Small intestine (tissue), 7 donors: ENCODE results near the gene PRKCQ. TPM values are rescaled to one million over a fixed set of nuclear protein-coding genes. Genes with fewer than 3 reads are reported as not detected.
A peak's percentile ranks its signal among the peaks of the same experiment; 100 is the strongest.

Source experiments
- DNase-seq, 2 donors: peaks; one replicate each; pipeline versions ENCODE4 v3.0.0 to v3.0.0-alpha.2; 2013
- FAIRE-seq: peaks from 2 replicates; lab custom pipeline; 2012; peaks lifted over from hg19 to GRCh38; lab: Jason Lieb, UNC
- H3K27ac ChIP-seq, 3 donors: one replicate each; pipeline ENCODE4 v1.5.1; 2013; ENCODE audit warnings: low read length in 2 of 3, mild to moderate bottlenecking in 2 of 3, control low read depth in 1 of 3, inconsistent platforms in 1 of 3, low read depth in 1 of 3, moderate library complexity in 1 of 3
- H3K27me3 ChIP-seq, 3 donors: one replicate each; pipeline ENCODE4 v1.6.1; 2013; ENCODE audit warnings: low read length in 3 of 3, inconsistent platforms in 1 of 3; ENCODE audit not compliant: control insufficient read depth in 3 of 3, insufficient read depth in 3 of 3
- H3K36me3 ChIP-seq, 3 donors: one replicate each; pipeline ENCODE4 v1.6.1; 2013; ENCODE audit warnings: low read length in 3 of 3, inconsistent platforms in 1 of 3, low read depth in 1 of 3, mild to moderate bottlenecking in 1 of 3, moderate library complexity in 1 of 3; ENCODE audit not compliant: control insufficient read depth in 3 of 3, insufficient read depth in 2 of 3
- H3K4me1 ChIP-seq, 3 donors: one replicate each; pipeline ENCODE4 v1.6.1; 2013; ENCODE audit warnings: low read length in 2 of 3, inconsistent platforms in 1 of 3, low read depth in 1 of 3, mild to moderate bottlenecking in 1 of 3, moderate library complexity in 1 of 3; ENCODE audit not compliant: control insufficient read depth in 3 of 3, insufficient read depth in 2 of 3
- H3K4me3 ChIP-seq, 3 donors: one replicate each; pipeline ENCODE4 v1.5.1; 2013; ENCODE audit warnings: low read length in 3 of 3, control low read depth in 1 of 3, inconsistent platforms in 1 of 3, low read depth in 1 of 3, mild to moderate bottlenecking in 1 of 3, moderate library complexity in 1 of 3
- H3K9me3 ChIP-seq, 2 donors: one replicate each; pipeline ENCODE4 v1.6.1; 2013; ENCODE audit warnings: low read depth in 1 of 2, low read length in 1 of 2; ENCODE audit not compliant: control insufficient read depth in 2 of 2, insufficient read depth in 1 of 2
- WGBS, 3 donors: extraction: QIAGEN DNeasy Blood & Tissue Kit; methylation state at CpG; one replicate each; pipeline ENCODE4 v1.1.7; 2013; 5-methylcytosine and 5-hydroxymethylcytosine counted together
- polyA plus RNA-seq, 4 donors: library from polyadenylated mRNA; stranded (reverse) in 3 of 4; unstranded in 1 of 4; fragments of 200-250 nt in 3 of 4; fragments of 120-200 nt in 1 of 4; gene quantifications; one replicate each; pipeline versions ENCODE4 v1.2.1 to v1.2.3, GENCODE V29; 2013
- donor health status: healthy with polysubstance abuse.
- donor health status: control.
- donor health status: control.
- donor health status: Bipolar disorder and iron deficiency.
- donor health status: healthy.

Gene PRKCQ
- polyA plus RNA-seq, 4 donors, result 0.91 to 3.4 (median 1.3) TPM

GRCh38 chr10:6416892-6417512, 163.1 kb downstream of the PRKCQ start:
- Histone ChIP-seq H3K27me3 (no peaks in the 10 kb centered on the region), H3K9me3 (no peaks in the 10 kb centered on the region), H3K4me1 (no peaks in the 10 kb centered on the region), H3K4me3 (no peak overlapping the region), H3K36me3 (no peaks in the 10 kb centered on the region), H3K27ac (no peak overlapping the region)
- FAIRE-seq (no peak), DNase-seq (peak; percentile 45 to 62)
- 55 to 63% (median 60%) methylated on average over 3 of the region's 3 CpGs for WGBS, 3 donors

GRCh38 chr10:6411436-6411835, 168.6 kb downstream of the PRKCQ start:
- DNase-seq (no peak), FAIRE-seq (no peak)
- H3K36me3 ChIP-seq, result no peaks in the 10 kb centered on the region
- H3K27me3 ChIP-seq, result no peaks in the 10 kb centered on the region
- H3K27ac ChIP-seq, result no peak overlapping the region
- H3K4me1 ChIP-seq, result no peaks in the 10 kb centered on the region
- no peaks in the 10 kb centered on the region for H3K9me3 ChIP-seq
- no peak overlapping the region for H3K4me3 ChIP-seq
- WGBS, 3 donors, result 81 to 95% (median 90%) methylated on average over 3 of the region's 3 CpGs

GRCh38 chr10:6410830-6411229, 169.2 kb downstream of the PRKCQ start:
- no peaks in the 10 kb centered on the region for H3K36me3 ChIP-seq
- H3K27ac ChIP-seq, result peak overlapping the region in 1 of 3 donors; percentile 47
- H3K4me1 ChIP-seq, result no peaks in the 10 kb centered on the region
- FAIRE-seq (no peak), DNase-seq (no peak)
- 84 to 90% (median 88%) methylated on average over 15 of the region's 15 CpGs for WGBS, 3 donors
- no peaks in the 10 kb centered on the region for H3K9me3 ChIP-seq
- peaks cover 0 to under 1% (median 0%) of the 10 kb centered on the region in 3 donors for H3K27me3 ChIP-seq
- H3K4me3 ChIP-seq, result no peak overlapping the region

DNA sequence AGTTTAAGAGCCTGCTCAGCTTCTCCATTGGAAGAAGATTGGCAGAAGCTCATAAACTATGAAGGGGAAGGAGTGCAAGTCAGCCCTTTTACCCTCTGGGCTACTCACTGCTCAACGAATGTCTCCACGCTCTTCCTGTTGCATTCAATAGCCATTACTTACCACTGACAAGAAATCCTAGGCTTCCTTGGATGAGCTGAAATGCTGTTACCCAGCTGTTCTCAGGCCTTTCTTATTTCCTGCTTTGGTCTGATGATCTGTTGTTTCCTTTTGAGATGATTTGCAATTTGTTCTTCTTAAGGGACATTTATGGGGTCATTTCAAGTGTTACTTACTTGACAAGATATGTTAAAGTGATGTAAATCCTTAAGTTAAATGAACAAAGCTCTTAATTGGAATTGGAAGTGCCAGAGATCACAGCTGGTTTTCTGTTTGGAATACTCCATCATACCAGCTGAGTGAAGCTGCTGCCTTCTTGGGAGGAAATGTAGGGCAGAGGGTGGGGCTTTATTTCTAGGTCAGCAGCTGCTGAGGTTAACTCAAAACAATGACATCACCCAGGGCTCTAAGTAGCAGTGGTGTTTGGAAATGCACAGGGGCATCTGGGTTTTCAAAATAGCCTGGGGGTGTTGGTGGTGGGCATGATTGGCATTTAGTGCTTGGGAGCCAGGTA, 170.0 kb downstream of the PRKCQ start:
- Histone ChIP-seq H3K4me1 (no peaks in the 10 kb centered on the region), H3K27ac (peak overlapping the region in 1 of 3 donors; percentile 47), H3K36me3 (no peaks in the 10 kb centered on the region), H3K27me3 (peaks cover 0 to 7% (median 0%) of the 10 kb centered on the region in 3 donors), H3K9me3 (no peaks in the 10 kb centered on the region), H3K4me3 (no peak overlapping the region)
- WGBS, 3 donors, result 33 to 59% (median 55%) methylated on average over 2 of the region's 2 CpGs
- FAIRE-seq (no peak), DNase-seq (peak; percentile 55 to 56)

DNA sequence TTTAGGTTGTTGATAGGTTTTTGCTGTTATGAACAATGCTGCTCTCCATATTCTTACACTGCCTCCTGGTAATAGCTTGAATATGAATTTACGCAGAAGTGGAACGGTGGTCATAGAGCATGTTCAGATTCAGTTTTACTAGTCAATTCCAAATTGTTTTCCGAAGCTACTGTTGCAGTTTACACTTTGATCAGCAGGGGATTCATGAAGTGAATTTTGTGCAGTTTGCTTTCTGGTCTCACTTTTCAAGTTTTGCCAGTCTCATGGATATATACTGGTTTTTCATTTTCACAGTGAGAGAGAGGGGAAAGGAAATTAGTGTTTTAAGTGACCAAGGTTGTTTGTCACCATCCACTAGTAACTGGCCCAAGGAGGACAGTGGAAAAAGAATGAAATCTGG, 171.3 kb downstream of the PRKCQ start:
- Histone ChIP-seq H3K27ac (no peak overlapping the region), H3K27me3 (peaks cover 0 to 8% (median 0%) of the 10 kb centered on the region in 3 donors), H3K36me3 (no peaks in the 10 kb centered on the region), H3K9me3 (no peaks in the 10 kb centered on the region), H3K4me1 (no peaks in the 10 kb centered on the region), H3K4me3 (no peak overlapping the region)
- DNase-seq (no peak), FAIRE-seq (no peak)
- 92 to 94% (median 92%) methylated on average over 3 of the region's 3 CpGs for WGBS, 3 donors

DNA sequence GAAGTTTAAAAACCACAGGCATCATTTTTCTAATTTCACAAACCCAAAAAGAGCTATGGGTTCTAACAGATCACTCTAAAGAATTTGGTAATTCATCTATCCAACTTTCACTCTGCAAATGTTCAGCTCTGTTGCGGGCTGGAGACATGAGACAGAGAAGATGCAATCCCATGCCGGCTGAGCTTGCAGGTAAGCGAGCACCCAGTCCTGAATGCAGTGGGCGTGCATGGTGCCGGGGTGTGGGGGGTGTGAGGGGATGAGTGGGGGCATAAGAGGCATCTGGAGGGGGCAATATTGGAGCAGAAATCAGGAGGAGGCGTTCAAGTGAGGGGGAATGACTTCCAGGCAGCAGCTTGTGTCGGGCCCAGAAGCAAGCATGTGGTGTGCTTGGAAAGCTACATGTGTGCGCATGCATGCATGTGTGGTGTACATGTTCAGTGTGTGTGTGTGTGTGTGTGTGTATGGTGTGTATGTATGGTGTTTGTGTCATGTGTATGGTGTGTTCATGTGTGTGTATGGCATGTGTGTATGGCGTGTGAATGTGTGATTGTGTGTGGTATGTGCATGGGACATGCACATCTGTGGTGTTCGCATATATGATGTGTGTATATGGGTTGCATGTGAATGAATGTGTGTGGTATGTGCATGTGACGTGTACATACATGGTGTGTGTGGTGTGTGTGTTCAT, 172.9 kb downstream of the PRKCQ start:
- Histone ChIP-seq H3K4me3 (no peak overlapping the region), H3K9me3 (no peaks in the 10 kb centered on the region), H3K36me3 (no peaks in the 10 kb centered on the region), H3K27ac (no peak overlapping the region), H3K4me1 (no peaks in the 10 kb centered on the region), H3K27me3 (peaks cover 0 to 11% (median 0%) of the 10 kb centered on the region in 3 donors)
- no peak for FAIRE-seq
- 85 to 94% (median 90%) methylated on average over 11 of the region's 11 CpGs for WGBS, 3 donors
- DNase-seq, result no peak

DNA sequence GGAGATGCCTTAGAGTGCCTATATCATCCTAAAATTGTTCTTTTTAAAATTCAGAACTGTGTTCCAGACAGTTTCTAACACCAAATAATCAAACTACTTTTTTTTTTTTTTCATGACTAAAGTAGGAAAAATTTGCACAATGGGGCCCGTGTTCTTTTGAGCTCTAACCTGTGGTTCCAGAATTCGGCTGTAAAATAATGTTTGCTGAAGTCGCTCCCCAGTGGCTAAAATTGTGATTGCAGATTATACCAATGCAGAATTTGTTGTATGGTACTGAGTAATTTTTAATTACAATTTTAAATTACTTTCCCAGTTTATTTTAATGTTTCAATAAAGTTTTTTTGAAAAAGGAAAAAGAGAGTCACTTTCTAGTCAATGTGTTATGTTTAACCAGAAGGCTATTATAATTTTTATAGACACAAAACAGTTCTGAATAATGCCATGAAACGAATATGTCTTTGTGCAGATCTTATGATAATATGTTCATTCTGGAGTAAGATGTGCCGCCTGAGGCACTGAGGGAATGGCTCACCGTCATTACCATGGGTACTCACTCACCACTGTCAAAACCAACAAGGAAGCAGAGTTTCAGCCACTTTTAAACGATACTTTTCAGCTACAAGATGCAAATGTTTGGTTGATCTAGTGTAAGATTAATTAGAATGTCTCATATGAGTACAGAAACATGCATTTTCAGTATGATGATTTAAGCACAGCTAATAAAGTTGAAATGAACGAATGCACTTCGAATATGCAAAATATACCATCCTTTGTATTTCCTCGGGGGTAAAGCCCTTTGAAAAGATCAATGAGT, 173.6 kb downstream of the PRKCQ start:
- Histone ChIP-seq H3K4me1 (no peaks in the 10 kb centered on the region), H3K36me3 (no peaks in the 10 kb centered on the region), H3K27ac (no peak overlapping the region), H3K9me3 (no peaks in the 10 kb centered on the region), H3K4me3 (no peak overlapping the region), H3K27me3 (peaks cover 0 to 11% (median 0%) of the 10 kb centered on the region in 3 donors)
- DNase-seq (peak in 1 of 2 donors; percentile 31), FAIRE-seq (no peak)
- 48 to 56% (median 53%) methylated on average over 10 of the region's 10 CpGs for WGBS, 3 donors

- DNase-seq (no peak), FAIRE-seq (no peak)
- H3K27me3 ChIP-seq, result peaks cover 0 to 11% (median 0%) of the 10 kb centered on the region in 3 donors
- no peaks in the 10 kb centered on the region for H3K9me3 ChIP-seq
- no peaks in the 10 kb centered on the region for H3K36me3 ChIP-seq
- no peaks in the 10 kb centered on the region for H3K4me1 ChIP-seq
- WGBS, 3 donors, result 83 to 93% (median 83%) methylated on average over 3 of the region's 3 CpGs
- H3K4me3 ChIP-seq, result no peak overlapping the region
- H3K27ac ChIP-seq, result no peak overlapping the region
Measured at GRCh38 chr10:6405713-6406112, 174.4 kb downstream of the PRKCQ start.
